MCF 10A (cell line): ENCODE measurements around the gene ROPN1. TPM values are rescaled to one million over a fixed set of nuclear protein-coding genes. Genes with fewer than 3 reads are reported as not detected.
"Not testable (repeated sequence)": the region's sequence is repeated elsewhere in the genome, so short reads cannot be mapped to it uniquely, and the experiment has no call there.

Experiments
- BruUV-seq: library from RNA; stranded (reverse); fragments of 400-500 nt; replicated peaks from 2 replicates; lab custom pipeline; 2021; lab: Mats Ljungman, UMichigan
- CTCF ChIA-PET: fragments of 300-600 bp; sonication (Branson Sonifier 250); formaldehyde crosslinking; extraction: SDS; loops from one replicate; lab custom pipeline; 2021; ENCODE audit warnings: antibody characterized with exemption, inconsistent platforms; lab: Yijun Ruan, JAX
- POLR2A ChIA-PET: fragments of 300-600, 350-650 bp; sonication (Branson Sonifier 250); formaldehyde crosslinking; extraction: SDS; loops from one replicate; lab custom pipeline; 2020; ENCODE audit warnings: antibody characterized with exemption, inconsistent platforms; lab: Yijun Ruan, JAX
- DNase-seq: peaks from one replicate; pipeline ENCODE4 v3.0.0-alpha.2; 2018; ENCODE audit not compliant: unreplicated experiment
- H3K27ac Mint-ChIP-seq: one replicate; pipeline ENCODE4 v1.8.0; 2022; ENCODE audit warnings: mild to moderate bottlenecking, low read depth, mixed read lengths; ENCODE audit not compliant: unreplicated experiment
- H3K27me3 Mint-ChIP-seq: one replicate; pipeline ENCODE4 v1.8.0; 2022; ENCODE audit warnings: mixed read lengths; ENCODE audit not compliant: insufficient read depth, unreplicated experiment
- H3K36me3 Mint-ChIP-seq: one replicate; pipeline ENCODE4 v1.8.0; 2022; ENCODE audit warnings: mild to moderate bottlenecking, moderate library complexity, mixed read lengths; ENCODE audit not compliant: insufficient read depth, unreplicated experiment
- H3K4me1 Mint-ChIP-seq: one replicate; pipeline ENCODE4 v1.8.0; 2022; ENCODE audit warnings: mixed read lengths; ENCODE audit not compliant: insufficient read depth, unreplicated experiment
- H3K4me3 Mint-ChIP-seq: one replicate; pipeline ENCODE4 v1.8.0; 2022; ENCODE audit warnings: mild to moderate bottlenecking, moderate library complexity, mixed read lengths; ENCODE audit not compliant: unreplicated experiment
- H3K9me3 Mint-ChIP-seq: one replicate; pipeline ENCODE4 v1.8.0; 2022; ENCODE audit warnings: mixed read lengths; ENCODE audit not compliant: unreplicated experiment
- intact Hi-C: fragments of 100-400 bp; cut with micrococcal nuclease; formaldehyde crosslinking; loops from 2 replicates; pipeline ENCODE4 v1.14.1; 2022
- total RNA-seq: library from RNA; stranded (reverse); gene quantifications from 2 replicates; pipeline ENCODE4 v1.2.3, GENCODE V29; 2022
- TF ChIP-seq, protein P1 (sequence below): fragments of 200-600 bp; IDR thresholded peaks from one replicate; pipeline ENCODE4 v1.8.0; 2022; ENCODE audit warnings: antibody characterized with exemption, mild to moderate bottlenecking; ENCODE audit not compliant: unreplicated experiment

Gene ROPN1
- total RNA-seq, 1 experiment from 2014 or later = not detected

DNA sequence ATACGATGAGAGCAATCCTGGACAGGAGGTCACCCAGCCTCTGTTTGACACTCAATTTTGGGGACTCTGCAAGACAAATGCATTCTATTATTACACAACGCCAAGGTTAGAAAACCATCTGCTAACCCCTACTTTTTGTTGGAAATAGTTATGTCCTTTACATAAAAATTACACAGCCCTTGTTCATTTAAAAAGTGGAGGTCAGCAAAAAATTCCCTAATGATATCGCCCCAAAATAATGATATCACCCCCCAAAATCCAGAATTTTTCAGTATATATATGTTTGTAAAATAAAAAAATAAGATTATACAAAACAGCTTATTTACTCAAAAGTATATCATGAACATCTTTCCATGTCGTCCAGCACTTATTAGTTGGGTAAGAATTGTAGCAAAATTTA is 11.4 kb downstream of the ROPN1 start:
- no peaks in the 10 kb centered on the region for H3K36me3 Mint-ChIP-seq
- no peaks in the 10 kb centered on the region for H3K9me3 Mint-ChIP-seq
- ChIA-PET CTCF (interaction anchor here (0.6 to 3.1 kb wide), 17 partner anchors 9 to 888 kb away, joined by 3 to 17 read pairs (median 3); partner anchors contain the start of gene CCDC14), POLR2A (no interaction called here)
- H3K4me1 Mint-ChIP-seq = peaks cover 9% of the 10 kb centered on the region
- TF ChIP-seq, protein P1, sequence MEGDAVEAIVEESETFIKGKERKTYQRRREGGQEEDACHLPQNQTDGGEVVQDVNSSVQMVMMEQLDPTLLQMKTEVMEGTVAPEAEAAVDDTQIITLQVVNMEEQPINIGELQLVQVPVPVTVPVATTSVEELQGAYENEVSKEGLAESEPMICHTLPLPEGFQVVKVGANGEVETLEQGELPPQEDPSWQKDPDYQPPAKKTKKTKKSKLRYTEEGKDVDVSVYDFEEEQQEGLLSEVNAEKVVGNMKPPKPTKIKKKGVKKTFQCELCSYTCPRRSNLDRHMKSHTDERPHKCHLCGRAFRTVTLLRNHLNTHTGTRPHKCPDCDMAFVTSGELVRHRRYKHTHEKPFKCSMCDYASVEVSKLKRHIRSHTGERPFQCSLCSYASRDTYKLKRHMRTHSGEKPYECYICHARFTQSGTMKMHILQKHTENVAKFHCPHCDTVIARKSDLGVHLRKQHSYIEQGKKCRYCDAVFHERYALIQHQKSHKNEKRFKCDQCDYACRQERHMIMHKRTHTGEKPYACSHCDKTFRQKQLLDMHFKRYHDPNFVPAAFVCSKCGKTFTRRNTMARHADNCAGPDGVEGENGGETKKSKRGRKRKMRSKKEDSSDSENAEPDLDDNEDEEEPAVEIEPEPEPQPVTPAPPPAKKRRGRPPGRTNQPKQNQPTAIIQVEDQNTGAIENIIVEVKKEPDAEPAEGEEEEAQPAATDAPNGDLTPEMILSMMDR = no peak
- DNase-seq = no peak
- H3K27ac Mint-ChIP-seq = no peak overlapping the region
- no peak overlapping the region for H3K4me3 Mint-ChIP-seq
- H3K27me3 Mint-ChIP-seq = peaks cover 56% of the 10 kb centered on the region
- no TSS peak for BruUV-seq
- intact Hi-C loops = loop anchor here (5.0 kb wide), 1 partner anchor 328 kb away; no protein-coding TSS in a partner anchor

DNA sequence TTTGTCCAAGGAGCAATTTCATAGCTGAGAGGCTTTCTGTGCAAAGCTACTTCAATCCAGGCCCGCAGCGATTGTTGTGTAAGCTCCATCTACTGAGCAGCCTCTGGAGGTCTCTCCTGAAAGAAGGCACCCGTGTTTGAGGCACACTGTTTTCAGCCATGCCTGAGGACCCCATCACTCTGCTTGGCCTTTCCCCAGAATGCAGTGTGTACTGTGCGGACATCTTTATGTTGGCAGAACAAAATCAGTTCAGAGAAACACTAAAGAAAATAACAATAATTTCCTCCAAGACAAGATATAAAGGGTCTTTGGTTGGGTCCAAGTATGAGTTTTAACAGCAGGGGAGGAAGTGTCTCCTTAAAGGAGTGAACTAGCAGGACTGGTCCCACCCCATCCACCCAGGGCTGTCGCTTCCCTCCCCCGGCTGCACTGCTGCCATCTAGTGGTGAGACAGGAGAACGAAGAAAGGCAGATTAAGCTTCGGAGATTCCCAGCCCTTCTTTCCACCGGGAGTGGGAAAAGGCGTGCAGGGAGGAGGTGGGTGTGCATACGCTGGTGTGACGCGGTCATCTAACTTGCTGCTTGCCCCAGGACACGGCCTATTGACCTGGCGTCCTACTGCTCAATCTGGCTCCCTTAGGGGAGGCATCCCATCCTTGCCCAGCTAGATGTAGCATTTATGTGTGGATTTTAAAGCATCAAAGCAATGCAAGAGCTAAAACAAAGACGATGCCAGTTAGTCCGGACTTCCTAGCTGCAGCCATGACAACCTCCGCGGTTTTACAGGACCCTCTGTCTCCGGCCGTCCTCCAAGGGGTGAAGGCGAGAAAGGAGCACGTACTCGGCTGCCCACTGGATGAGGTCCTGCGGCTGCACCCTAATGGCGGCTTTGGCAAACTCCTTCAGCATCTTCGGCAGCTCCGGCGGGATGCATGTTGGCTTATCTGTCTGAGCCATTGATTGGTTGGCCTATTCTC is 12.1 kb downstream of the ROPN1 start:
- intact Hi-C loops = loop anchor here (5.0 kb wide), 1 partner anchor 328 kb away; no protein-coding TSS in a partner anchor
- BruUV-seq, POLR2A ChIA-PET, H3K9me3 Mint-ChIP-seq, H3K27ac Mint-ChIP-seq, H3K4me1 Mint-ChIP-seq, H3K36me3 Mint-ChIP-seq, H3K4me3 Mint-ChIP-seq: not testable (repeated sequence)
- H3K27me3 Mint-ChIP-seq = peaks cover 52% of the 10 kb centered on the region
- DNase-seq = peak; percentile 33
- TF ChIP-seq, protein P1 = peak; percentile 61
- CTCF ChIA-PET = interaction anchor here (0.6 to 3.1 kb wide), 22 partner anchors 9 to 887 kb away, joined by 3 to 17 read pairs (median 3); partner anchors contain the start of gene CCDC14

DNA sequence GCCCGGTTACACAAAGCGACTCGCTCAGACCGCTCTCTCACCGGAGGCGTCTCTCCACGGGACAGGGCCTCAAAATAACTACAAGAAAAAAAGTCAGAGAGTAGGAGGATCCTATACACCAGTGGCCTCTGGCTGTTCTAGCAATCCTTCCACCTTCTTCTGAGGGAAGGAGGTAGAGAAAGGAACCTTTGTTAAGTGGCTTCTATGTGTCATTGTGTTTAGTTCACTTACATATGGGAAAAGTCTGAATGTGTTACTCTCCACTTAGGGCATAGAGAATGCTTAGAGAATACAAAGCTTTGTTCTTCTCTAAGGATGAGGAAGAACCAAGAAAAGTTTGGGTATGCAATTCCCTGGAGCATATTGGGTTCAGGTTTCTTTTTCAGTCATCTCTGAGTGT is 15.0 kb downstream of the ROPN1 start:
- intact Hi-C loops, DNase-seq, H3K36me3 Mint-ChIP-seq, H3K27ac Mint-ChIP-seq, H3K9me3 Mint-ChIP-seq, H3K4me1 Mint-ChIP-seq, POLR2A ChIA-PET, H3K4me3 Mint-ChIP-seq, BruUV-seq: not testable (repeated sequence)
- CTCF ChIA-PET = interaction anchor here (1.4 kb wide), 1 partner anchor 21 kb away, joined by 4 read pairs; no protein-coding TSS in a partner anchor
- peaks cover 32% of the 10 kb centered on the region for H3K27me3 Mint-ChIP-seq

DNA sequence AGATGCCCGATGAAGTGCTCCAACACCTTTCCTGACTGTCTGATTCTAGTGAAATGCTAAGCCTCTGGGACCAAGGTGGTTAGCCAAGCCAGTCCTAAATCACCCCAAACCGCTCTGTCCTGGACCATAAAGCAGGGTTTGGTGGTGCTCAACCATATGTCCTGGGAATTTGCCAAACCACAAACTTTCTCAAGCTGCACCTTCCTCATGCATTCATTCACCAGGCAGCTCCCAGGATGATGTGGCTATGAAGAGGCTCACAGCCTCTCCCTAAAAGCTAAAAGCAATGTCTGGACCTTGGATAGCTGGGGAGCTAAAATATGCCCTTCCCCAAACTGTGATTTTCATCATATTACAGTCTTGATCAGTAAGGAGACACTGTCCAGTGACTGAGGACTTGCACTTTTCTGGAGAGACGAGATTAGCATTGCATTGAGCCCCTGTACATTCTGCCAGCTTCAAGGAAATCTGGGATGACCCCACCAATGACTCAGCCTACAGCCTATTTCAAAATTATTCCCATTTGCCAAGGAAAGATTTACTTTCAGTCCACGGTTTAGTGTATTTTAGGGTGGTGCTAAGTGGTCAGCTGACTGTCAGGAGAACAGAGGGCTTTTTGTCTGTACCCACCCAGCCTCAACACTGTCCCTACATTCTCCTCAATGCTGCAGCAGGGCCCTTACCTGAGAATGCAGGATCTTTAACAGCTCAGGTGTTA is 15.6 kb downstream of the ROPN1 start:
- H3K27ac Mint-ChIP-seq, H3K36me3 Mint-ChIP-seq, POLR2A ChIA-PET, CTCF ChIA-PET, H3K4me3 Mint-ChIP-seq, H3K9me3 Mint-ChIP-seq, intact Hi-C loops, BruUV-seq, H3K4me1 Mint-ChIP-seq: not testable (repeated sequence)
- peaks cover 32% of the 10 kb centered on the region for H3K27me3 Mint-ChIP-seq
- DNase-seq = peak; percentile 49

DNA sequence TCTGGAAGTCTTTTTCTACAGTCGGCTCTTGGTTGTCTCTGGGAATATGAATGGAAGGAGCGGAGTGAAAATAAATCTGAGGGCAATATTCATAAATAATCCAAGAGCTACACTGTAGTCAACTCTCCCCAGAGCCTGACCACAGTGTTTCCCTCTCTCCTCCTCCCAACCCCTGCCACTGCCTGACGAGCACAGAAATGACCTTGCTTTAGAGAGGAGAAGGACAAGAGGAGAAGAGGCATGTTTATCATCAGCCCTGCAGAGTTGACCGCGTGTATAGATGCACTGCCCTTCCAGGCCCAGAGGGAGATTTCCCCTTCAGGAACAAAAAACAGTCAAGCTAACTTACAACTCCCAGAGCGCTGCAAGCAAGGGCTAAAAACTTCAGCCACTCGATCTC is 16.9 kb downstream of the ROPN1 start:
- intact Hi-C loops, CTCF ChIA-PET, POLR2A ChIA-PET, H3K36me3 Mint-ChIP-seq, H3K9me3 Mint-ChIP-seq, H3K4me3 Mint-ChIP-seq, DNase-seq, H3K4me1 Mint-ChIP-seq, BruUV-seq, H3K27ac Mint-ChIP-seq: not testable (repeated sequence)
- peaks cover 32% of the 10 kb centered on the region for H3K27me3 Mint-ChIP-seq
